HUES6 (cell line): ENCODE data around the gene ATP1A1.

Experiments used
- H3K27ac ChIP-seq: 2 replicates; pipeline ENCODE4 v1.7.0; 2013; ENCODE audit warnings: low read depth, mild to moderate bottlenecking, low read length, inconsistent platforms
- H3K27me3 ChIP-seq: 2 replicates; pipeline ENCODE4 v1.6.1; 2013; ENCODE audit warnings: low read length; ENCODE audit not compliant: control insufficient read depth, insufficient read depth
- H3K36me3 ChIP-seq: 2 replicates; pipeline ENCODE4 v1.6.1; 2013; ENCODE audit warnings: low read length; ENCODE audit not compliant: control insufficient read depth, insufficient read depth
- H3K4me1 ChIP-seq: 2 replicates; pipeline ENCODE4 v1.6.1; 2013; ENCODE audit warnings: low read length; ENCODE audit not compliant: control insufficient read depth, insufficient read depth
- H3K4me3 ChIP-seq: 2 replicates; pipeline ENCODE4 v1.5.1; 2013; ENCODE audit warnings: low read depth, low read length
- H3K9ac ChIP-seq: one replicate; pipeline ENCODE4 v1.6.1; 2013; ENCODE audit warnings: mild to moderate bottlenecking, low read length
- H3K9me3 ChIP-seq: 2 replicates; pipeline ENCODE4 v1.6.1; 2013; ENCODE audit warnings: low read depth, low read length; ENCODE audit not compliant: control insufficient read depth, insufficient read depth

The ATP1A1 gene

GRCh38 chr1:116380499-116381242 is 7.6 kb downstream of the ATP1A1 start:
- H3K9me3 ChIP-seq, result no peaks in the 10 kb centered on the region
- H3K36me3 ChIP-seq, result peaks cover 23% of the 10 kb centered on the region
- H3K27me3 ChIP-seq, result no peaks in the 10 kb centered on the region
- no peak overlapping the region for H3K4me3 ChIP-seq
- H3K9ac ChIP-seq, result no peak overlapping the region
- no peak overlapping the region for H3K27ac ChIP-seq
- peaks cover 62% of the 10 kb centered on the region for H3K4me1 ChIP-seq

DNA sequence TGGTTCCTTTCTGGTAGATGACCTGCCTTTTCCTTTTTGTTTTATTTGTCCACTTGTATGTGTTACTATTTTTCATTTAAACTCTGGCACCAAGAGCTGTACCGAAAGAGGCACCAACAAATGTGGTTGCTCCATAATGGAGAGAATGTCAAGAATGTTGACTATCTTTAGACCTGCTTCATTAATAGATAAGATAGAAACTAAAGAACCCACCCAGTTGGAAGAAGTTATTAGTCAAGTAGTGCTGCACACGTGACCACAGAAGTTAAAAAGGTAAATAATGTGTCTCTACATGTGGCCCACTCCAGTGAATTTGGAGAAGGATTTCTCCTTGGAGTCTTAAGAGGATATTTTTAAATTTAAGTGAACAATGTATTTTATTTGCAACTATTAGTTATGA is 9.3 kb downstream of the ATP1A1 start:
- H3K27ac ChIP-seq, result 0 out of 2 replicates have a peak overlapping the region, but pooled peaks have one; percentile 3
- no peak overlapping the region for H3K9ac ChIP-seq
- H3K4me1 ChIP-seq, result peaks cover 47% of the 10 kb centered on the region
- no peaks in the 10 kb centered on the region for H3K9me3 ChIP-seq
- H3K27me3 ChIP-seq, result no peaks in the 10 kb centered on the region
- no peak overlapping the region for H3K4me3 ChIP-seq
- H3K36me3 ChIP-seq, result peaks cover 33% of the 10 kb centered on the region

GRCh38 chr1:116382857-116383483 is 9.9 kb downstream of the ATP1A1 start:
- Histone ChIP-seq H3K36me3 (peaks cover 40% of the 10 kb centered on the region), H3K9me3 (no peaks in the 10 kb centered on the region), H3K4me3 (no peak overlapping the region), H3K9ac (no peak overlapping the region), H3K4me1 (peaks cover 40% of the 10 kb centered on the region), H3K27ac (no peak overlapping the region), H3K27me3 (no peaks in the 10 kb centered on the region)

GRCh38 chr1:116386042-116386441 is 13.0 kb downstream of the ATP1A1 start:
- Histone ChIP-seq H3K4me3 (no peak overlapping the region), H3K27ac (no peak overlapping the region), H3K4me1 (peaks cover 10% of the 10 kb centered on the region), H3K27me3 (no peaks in the 10 kb centered on the region), H3K36me3 (peaks cover 70% of the 10 kb centered on the region), H3K9ac (no peak overlapping the region), H3K9me3 (no peaks in the 10 kb centered on the region)

DNA sequence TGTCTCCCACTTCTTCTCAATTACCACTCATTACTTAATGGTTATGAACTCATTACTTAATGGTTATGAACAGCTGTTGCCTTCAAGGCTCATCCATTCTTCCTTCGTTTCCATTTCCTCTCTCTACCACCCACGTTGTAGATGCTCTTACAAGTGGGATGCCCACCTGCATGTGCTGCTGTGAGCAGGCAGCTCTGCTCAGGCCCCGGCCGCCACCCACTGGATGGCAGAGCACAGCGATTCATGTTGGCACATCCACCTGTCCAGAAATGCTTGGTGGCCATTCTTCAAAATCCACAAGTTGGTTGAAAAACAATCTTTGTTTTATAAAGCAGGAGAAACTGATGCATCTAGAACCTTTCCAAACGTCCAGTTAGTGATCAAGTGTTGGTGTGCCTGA is 14.5 kb downstream of the ATP1A1 start:
- peaks cover 3% of the 10 kb centered on the region; the same call in 1 of the 2 replicates for H3K4me1 ChIP-seq
- H3K4me3 ChIP-seq, result no peak overlapping the region
- no peaks in the 10 kb centered on the region; the same call in 1 of the 2 replicates for H3K9me3 ChIP-seq
- peaks cover 85% of the 10 kb centered on the region for H3K36me3 ChIP-seq
- H3K27me3 ChIP-seq, result no peaks in the 10 kb centered on the region
- H3K27ac ChIP-seq, result no peak overlapping the region
- H3K9ac ChIP-seq, result no peak overlapping the region

DNA sequence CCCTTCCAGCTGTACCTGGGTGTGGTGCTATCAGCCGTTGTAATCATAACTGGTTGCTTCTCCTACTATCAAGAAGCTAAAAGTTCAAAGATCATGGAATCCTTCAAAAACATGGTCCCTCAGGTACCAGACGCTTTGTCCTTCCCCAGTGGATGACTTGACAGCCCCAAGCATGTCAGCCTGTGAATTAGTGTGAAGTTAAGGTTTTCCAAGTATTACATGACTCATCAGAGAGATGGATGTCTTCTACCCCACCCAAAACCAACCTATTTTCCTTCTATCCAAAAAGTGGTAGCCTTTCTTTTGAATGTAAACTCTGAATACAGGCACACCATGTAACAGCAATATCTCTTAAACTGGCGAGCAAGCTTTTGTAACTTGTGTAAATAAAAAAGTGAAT is 15.1 kb downstream of the ATP1A1 start:
- Histone ChIP-seq H3K9me3 (no peaks in the 10 kb centered on the region; the same call in 1 of the 2 replicates), H3K27ac (no peak overlapping the region), H3K4me3 (no peak overlapping the region), H3K36me3 (peaks cover 91% of the 10 kb centered on the region), H3K27me3 (no peaks in the 10 kb centered on the region), H3K9ac (no peak overlapping the region), H3K4me1 (no peaks in the 10 kb centered on the region)

DNA sequence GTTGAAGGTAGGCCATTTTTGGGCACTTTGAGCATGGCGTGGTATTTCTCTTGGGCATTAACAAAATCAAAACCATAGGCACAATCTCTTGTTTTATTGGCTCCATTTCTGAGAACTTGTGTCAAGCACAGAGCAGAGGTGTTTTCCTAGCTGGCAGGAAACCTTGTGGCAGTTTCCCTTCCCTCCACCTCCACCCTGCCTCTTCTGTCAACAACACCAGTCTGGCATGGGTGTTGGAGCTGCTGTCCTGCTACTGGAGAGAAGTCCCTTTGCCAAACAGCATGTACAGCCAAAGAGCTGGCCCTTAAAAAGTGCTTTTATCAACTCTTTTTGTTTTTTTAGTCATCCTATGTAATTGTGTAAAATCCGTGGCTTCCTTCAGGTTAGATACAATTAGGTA is 16.0 kb downstream of the ATP1A1 start:
- Histone ChIP-seq H3K9me3 (no peaks in the 10 kb centered on the region; the same call in 1 of the 2 replicates), H3K9ac (no peak overlapping the region), H3K4me1 (no peaks in the 10 kb centered on the region), H3K27me3 (no peaks in the 10 kb centered on the region), H3K4me3 (no peak overlapping the region), H3K27ac (no peak overlapping the region), H3K36me3 (peaks cover 94% of the 10 kb centered on the region)

DNA sequence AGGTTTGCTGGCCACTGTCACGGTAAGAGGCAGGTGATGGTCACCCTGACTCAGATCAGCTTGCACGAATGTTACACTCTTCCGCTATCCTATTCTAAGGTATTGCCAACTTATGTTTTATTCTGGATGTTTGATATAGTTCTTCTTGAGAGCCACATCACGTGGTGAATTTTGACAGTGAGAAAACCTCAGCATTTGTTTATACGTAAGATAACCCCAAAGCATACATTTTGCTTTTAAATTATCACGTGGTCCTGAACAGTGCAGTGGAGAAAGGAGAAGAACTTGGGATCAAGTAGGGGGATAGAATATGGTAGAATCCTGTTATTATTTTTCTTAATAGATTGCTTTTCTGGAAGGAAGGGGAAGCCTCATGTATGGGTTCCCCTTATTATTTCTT is 16.6 kb downstream of the ATP1A1 start:
- Histone ChIP-seq H3K36me3 (peaks cover 94% of the 10 kb centered on the region), H3K9ac (no peak overlapping the region), H3K4me1 (no peaks in the 10 kb centered on the region), H3K4me3 (no peak overlapping the region), H3K9me3 (no peaks in the 10 kb centered on the region; the same call in 1 of the 2 replicates), H3K27me3 (no peaks in the 10 kb centered on the region), H3K27ac (no peak overlapping the region)

GRCh38 chr1:116390195-116390594 is 17.2 kb downstream of the ATP1A1 start:
- H3K9ac ChIP-seq, result no peak overlapping the region
- no peak overlapping the region for H3K27ac ChIP-seq
- peaks cover 94% of the 10 kb centered on the region for H3K36me3 ChIP-seq
- no peak overlapping the region for H3K4me3 ChIP-seq
- H3K9me3 ChIP-seq, result no peaks in the 10 kb centered on the region; the same call in 1 of the 2 replicates
- no peaks in the 10 kb centered on the region for H3K27me3 ChIP-seq
- H3K4me1 ChIP-seq, result no peaks in the 10 kb centered on the region

- H3K4me1 ChIP-seq, result no peaks in the 10 kb centered on the region
- peaks cover 96% of the 10 kb centered on the region for H3K36me3 ChIP-seq
- H3K27ac ChIP-seq, result no peak overlapping the region
Observed at GRCh38 chr1:116391185-116391584, 18.1 kb downstream of the ATP1A1 start.

GRCh38 chr1:116392717-116393404 is 19.8 kb downstream of the ATP1A1 start:
- Histone ChIP-seq H3K9ac (no peak overlapping the region), H3K4me3 (no peak overlapping the region), H3K4me1 (peaks cover 13% of the 10 kb centered on the region), H3K27ac (no peak overlapping the region), H3K9me3 (no peaks in the 10 kb centered on the region; the same call in 1 of the 2 replicates), H3K36me3 (peaks cover 100% of the 10 kb centered on the region), H3K27me3 (no peaks in the 10 kb centered on the region)

More at GRCh38 chr1:116391185-116391584, 18.1 kb downstream of the ATP1A1 start:
- Histone ChIP-seq H3K4me3 (no peak overlapping the region), H3K9ac (no peak overlapping the region), H3K27me3 (no peaks in the 10 kb centered on the region), H3K9me3 (no peaks in the 10 kb centered on the region; the same call in 1 of the 2 replicates)
